GM18505 (cell line): ENCODE results near the gene CBFB.
"Not testable (repeated sequence)": the region's sequence is repeated elsewhere in the genome, so short reads cannot be mapped to it uniquely, and the experiment has no call there.

Experiments used
- ATAC-seq: cut with Tn5 transposase; IDR thresholded peaks from one replicate; pipeline ENCODE4 v1.9.1; 2021; ENCODE audit not compliant: unreplicated experiment
- POLR2A ChIP-seq: IDR thresholded peaks from 4 replicates; pipeline ENCODE4 v1.6.1; 2011; ENCODE audit warnings: borderline replicate concordance; ENCODE audit not compliant: insufficient read depth, insufficient read length; ENCODE audit errors: extremely low read depth

CBFB gene

DNA sequence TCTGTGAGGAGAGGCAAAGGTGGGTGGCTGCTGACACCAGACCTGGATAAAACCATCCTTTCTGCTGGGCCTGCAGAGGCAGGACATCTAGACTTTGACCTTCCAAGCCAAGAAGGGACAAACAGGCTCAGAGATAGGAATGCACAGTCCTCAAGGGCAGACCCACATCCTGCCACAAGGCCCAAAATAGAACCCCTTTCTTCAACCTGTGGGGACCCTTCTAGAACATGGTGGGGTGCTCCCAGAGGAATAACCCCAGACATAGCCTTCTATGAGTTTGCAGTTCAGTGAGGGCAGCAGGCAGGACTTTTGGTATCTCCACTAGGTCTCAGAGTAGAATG lies 3.8 kb upstream of the CBFB start:
- no peak for ATAC-seq
- TF ChIP-seq POLR2A: no peak

DNA sequence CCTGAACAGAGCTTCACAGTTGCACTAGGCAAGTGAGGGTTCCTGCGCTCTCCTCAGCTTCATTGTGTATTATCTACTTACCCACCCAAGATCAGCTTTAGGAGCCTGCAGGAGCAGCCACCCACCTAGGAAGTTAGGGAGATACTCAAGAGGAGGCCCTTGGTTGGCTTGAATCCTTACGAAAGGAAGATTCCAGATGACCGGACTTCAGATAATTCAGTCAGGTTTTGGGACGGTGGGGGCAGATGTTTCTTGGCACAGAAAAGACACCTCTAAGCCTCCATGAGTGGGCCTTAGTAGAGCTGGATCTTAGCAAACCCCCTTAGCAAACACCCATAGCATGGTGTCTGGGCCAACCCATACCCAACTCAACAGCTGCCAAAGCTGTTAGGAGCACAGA lies 2.4 kb upstream of the CBFB start:
- TF ChIP-seq POLR2A: no peak

DNA sequence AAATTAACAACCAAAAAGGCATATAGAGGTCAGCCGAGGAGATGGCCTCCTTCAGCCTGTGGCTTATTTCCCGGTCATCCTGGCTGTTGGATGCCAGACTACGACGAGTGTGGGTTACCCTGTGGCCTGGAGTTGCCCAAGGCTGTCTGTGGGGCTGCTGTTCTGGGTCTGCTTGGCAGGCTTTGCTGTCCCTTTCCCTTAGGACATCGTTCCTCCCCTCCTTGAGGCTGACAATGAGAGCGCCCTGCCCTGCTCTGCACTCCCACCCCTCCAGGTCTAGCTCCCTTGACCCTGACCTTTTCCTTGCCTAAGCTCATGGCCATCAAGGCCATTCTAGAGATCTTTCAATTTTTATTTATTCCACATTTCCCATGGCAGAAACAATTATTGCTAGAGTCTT lies 1.9 kb upstream of the CBFB start:
- ATAC-seq: no peak
- TF ChIP-seq POLR2A: no peak

More for the DNA sequence above, 2.4 kb upstream of the CBFB start:
- ATAC-seq: no peak

DNA sequence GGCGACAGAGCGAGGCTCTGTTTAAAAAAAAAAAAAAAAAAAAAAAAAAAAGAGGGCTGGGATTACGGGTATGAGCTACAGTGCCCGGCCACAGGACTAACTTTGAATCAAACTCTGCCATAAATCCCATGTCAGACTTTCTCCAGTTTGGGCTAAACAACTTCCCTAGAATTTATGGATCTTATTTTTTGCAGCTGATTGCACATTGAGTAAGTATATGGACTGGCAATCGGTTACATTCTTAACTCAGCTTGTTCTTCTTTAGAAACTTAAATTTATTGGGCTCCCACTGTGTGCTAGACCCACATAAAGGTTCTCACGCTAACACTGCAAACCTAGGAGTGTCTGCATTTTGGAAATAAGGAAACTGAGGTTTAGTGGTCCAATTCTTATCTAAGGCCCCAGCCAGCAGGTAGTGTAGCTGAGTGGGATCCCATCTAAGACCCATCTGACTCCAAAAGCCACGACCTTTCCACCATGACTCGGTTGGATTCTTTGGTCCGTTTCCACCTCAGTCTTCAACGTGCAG lies 718 bp upstream of the CBFB start:
- no peak for ATAC-seq
- TF ChIP-seq POLR2A: no peak

DNA sequence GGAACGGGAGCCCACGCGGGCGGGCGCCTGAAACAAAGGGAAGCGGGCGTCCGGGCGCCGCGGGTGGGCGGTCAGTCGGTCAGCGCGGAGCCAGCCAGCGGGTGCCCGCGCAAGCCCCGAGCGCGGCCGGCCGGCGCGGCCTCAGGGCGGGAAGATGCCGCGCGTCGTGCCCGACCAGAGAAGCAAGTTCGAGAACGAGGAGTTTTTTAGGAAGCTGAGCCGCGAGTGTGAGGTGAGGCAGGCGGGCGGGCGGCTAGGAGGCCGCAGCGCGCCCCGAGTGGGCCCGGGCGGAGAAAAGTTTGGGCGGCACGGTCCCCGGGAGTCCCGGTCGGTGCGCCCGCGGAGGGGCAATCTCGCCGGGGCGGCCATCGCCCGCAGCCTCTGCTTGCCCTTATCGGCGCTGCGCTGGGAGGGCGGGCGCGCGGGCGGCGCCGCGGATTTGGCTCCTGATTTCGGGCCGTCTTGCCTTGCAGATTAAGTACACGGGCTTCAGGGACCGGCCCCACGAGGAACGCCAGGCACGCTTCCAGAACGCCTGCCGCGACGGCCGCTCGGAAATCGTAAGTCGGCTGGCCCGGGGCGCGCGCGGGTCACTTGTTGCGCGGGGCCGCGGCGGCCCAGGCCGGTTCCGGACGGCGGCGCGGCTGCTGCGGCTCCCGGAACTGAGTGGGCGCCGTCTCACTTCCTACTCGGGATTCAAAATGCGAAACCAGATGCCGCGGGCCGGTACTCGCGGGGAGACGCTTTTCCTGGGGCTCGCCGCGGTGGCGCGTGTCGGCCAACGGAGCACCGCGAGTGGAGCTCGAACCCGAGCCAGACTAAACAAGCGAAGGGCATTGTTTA lies 526 bp downstream of the CBFB start:
- TF ChIP-seq POLR2A: peak; percentile 62
- ATAC-seq: peak; percentile 43

DNA sequence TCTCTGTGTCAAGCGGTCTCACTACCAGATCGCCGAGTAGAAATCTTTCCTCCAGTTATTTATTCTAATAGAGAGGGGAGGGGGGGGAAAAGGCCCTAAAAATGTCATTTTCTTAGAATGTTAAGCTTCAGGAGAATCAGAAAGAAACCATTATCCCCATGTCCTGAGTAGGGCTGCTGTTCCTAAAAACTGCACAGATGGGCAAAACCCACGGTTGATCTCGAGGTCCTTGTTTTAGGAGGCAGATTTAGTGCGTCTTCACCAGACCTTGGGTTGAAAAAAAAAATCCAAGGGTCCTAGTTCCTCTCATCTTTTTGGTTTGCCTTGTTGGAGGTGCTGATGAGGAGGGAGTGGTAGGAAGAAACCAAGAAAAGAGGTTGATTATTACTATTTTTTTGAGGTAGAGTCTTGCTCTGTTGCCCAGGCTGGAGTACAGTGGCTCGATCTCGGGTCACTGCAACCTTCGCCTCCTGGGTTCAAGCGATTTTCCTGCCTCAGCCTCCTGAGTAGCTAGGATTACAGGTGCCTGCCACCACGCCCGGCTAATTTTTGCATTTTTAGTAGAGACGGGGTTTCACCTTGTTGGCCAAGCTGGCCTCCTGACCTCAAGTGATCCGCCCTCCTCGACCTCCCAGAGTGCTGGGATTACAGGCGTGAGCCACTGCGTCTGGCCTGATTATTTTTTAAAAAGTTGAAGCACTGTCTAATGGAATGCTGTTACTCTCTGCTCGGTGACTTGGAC lies 1.4 kb downstream of the CBFB start:
- no peak for TF ChIP-seq POLR2A
- no peak for ATAC-seq

DNA sequence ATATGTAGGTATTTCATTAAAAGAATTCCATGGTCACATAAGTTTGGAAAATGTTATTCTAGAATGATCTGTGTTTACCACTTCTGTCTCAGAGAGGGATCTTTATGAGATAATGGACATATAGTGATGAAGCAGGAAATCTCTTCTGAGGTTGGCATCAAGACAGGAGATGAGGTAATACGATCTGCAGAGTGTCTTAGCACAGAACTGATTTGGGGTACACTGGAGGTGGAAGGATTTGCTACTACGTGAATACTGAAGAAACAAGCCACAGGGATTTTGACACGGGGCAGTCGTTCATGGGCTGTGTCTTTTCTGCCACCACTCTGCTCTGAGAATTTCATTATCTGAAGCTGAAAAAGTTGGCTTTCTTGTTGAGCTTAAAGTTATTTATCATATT lies 5.5 kb downstream of the CBFB start:
- no peak for ATAC-seq
- TF ChIP-seq POLR2A: no peak

DNA sequence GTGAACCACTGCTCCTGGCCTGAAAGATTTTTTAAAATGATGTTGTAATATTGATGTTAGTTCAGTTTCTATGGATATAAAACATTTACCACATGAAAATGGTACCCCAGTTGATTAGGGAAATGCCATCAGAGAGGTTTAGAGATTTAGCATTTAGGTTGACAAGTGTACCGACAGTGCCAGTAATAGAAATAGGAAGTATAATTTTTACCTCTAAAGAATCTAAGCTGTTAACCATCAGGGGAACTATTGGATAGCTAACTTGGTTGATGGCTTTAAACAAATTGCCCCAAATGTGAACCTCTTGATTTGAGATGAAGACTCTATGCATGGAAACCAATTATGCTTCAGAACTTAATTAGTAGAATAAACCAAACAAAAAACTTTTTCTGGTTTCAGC lies 6.4 kb downstream of the CBFB start:
- no peak for TF ChIP-seq POLR2A
- ATAC-seq: no peak

DNA sequence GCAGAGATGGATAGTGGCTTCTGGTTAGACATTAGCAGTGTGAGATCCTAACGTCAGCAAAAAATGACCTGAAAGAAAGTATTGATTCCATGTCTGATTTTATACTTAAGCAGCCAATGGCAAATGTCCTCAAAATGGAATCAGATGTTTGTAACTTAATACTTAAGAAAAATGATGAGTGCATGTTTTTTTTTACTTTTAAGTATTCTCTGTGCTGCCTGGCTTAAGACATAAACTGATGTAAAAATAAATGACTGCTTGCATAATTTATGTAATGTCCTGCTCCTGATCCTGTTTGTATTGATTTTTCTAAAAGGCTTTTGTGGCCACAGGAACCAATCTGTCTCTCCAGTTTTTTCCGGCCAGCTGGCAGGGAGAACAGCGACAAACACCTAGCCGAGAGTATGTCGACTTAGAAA lies 7.4 kb downstream of the CBFB start:
- no peak for TF ChIP-seq POLR2A
- ATAC-seq: no peak

DNA sequence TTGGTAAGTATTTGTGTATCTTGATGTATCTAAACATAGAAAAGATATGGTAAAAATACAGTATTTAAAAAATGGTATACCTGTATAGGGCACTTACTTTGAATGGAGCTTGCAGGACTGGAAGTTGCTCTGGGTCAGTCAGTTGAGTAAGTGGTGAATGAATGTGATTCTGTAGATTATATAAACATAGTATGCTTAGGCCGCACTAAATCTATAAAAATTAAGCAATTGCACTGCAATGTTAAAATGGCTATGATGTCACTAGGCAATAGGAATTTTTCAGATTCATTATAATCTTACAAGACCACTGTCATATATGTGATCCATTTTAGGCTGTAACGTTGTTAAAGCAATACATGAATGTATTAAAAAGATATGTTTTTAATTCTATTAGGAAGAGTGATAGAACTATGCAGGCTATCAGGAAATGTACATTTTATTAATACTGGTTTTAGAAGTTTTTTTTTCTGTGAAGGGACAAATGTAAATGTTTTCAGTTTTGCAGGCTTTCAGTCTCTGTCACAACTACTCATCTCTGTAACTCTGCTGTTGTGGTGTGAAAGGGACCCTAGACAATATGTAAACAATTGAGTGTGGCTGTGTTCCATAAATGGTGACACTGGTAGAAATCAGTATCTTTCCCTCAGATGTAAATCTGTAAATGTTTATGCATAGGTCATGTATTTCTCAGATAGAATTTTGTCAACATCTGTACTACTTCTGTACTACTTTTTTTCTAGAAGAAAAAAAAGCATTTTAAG lies 10.5 kb downstream of the CBFB start:
- ATAC-seq: no peak
- no peak for TF ChIP-seq POLR2A

DNA sequence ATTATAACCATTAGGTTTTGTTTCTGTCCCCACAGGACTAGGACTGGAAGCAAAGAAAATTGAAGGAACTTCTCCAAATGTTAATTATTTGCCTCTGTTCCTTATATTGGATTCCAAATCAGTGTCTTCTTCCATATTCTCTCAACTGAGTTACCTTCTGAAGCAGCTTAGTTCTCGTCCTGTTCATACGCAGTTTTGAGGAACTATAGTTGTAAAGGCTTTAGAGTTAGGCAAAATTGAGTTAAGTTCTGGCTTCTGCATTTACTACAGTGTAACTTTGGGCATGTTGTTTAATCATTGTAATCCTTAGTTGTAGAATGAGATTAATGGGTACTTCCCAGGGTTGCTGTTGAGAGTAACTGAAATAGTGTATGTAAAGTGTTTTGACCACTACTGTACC lies 11.2 kb downstream of the CBFB start:
- no peak for TF ChIP-seq POLR2A
- ATAC-seq: no peak

DNA sequence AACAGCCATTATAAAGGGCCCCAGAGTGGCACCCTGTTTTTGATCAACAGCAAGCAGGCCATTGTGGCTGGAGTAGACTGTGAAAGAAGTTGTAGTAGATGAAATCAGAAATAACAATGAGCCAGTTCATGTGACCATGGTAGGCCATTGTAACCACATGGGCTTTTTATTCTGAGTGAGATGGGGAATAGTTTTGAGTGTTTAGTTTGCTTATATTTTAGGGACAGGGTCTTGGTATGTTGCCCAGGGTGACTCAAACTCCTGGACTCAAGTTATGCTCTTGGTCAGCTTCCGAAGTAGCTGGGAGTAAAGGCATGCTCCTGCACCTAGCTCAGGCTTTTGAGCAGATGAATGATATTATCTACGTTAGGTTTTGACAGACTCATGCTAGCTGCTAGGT lies 12.0 kb downstream of the CBFB start:
- no peak for ATAC-seq
- TF ChIP-seq POLR2A: no peak

DNA sequence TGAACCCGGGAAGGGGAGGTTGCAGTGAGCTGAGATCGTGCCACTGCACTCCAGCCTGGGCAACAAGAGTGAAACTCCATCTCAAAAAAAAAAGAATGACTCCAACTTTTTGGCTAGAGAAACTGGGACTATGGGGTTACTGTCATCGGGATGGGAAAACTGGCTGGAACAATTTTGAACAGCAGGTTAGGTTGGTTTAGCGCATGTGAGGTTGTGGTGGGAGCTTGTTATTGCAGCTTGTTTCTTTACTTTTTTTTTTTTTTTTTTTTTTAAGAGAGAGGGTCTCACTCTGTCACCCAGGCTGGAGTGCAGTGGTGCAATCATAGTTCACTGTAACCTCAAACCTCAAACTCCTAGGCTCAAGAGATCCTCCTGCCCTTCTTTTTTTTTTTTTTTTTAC lies 12.6 kb downstream of the CBFB start:
- not testable (repeated sequence) for ATAC-seq

DNA sequence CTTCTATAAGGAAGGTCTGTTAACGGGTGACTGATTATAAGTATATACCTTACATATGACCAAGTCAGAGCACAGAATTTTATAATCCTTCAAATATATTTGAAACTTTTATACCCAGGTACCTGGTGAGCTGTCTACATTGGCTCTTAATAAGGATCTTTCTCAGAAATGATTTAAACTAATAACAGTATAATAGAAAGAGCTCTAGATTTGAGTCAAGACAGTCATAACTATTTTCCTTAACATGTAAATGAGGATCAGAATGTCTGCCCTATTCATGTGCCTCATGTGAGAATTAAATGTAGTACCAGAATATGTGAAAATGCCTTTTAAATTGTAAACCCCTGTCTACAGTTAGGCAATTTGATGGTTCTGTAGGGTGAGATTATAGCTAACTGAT lies 14.5 kb downstream of the CBFB start:
- TF ChIP-seq POLR2A: no peak
- no peak for ATAC-seq

DNA sequence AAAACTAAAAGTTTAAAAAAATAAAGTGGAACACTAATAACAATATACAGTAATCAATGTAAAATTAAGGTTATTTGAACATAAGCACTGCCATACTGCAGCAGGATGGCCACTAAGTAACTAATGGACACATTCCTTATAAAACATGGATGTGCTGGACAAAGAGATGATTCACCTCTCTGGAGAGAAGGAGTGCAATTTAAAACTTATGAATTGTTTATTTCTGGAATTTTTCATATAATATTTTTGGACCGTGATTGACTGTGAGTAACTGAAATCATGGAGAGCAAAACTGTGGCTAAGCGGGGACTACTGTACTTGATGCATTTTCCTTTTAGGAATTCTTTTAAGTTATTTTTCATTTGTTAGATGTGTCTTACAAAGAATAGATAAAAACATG lies 21.8 kb downstream of the CBFB start:
- ATAC-seq: no peak
- TF ChIP-seq POLR2A: no peak
